ENCODE measurements around the gene RPL39L.

Gene RPL39L

GRCh38 chr3:187103251-187103650 lies 36.0 kb downstream of the RPL39L start:
- Histone ChIP-seq H3K27me3 (ENCODE audit: control insufficient read depth in 5 of 5, insufficient read depth in 4 of 5, low read length in 5 of 5) (no peaks in the 10 kb centered on the region), H3K36me3 (ENCODE audit: control insufficient read depth in 5 of 5, insufficient read depth in 5 of 5, low read length in 5 of 5) (no peaks in the 10 kb centered on the region), H3K9ac (ENCODE audit: low read length in 5 of 5) (no peak overlapping the region), H3K4me1 (ENCODE audit: control insufficient read depth in 5 of 5, insufficient read depth in 5 of 5, low read length in 5 of 5) (peaks cover 2 to 19% (median 16%) of the 10 kb centered on the region in 5 donors), H3K4me3 (ENCODE audit: low read depth in 1 of 5, low read length in 5 of 5) (no peak overlapping the region), H3K9me3 (ENCODE audit: control insufficient read depth in 5 of 5, low read length in 5 of 5) (no peaks in the 10 kb centered on the region), H3K27ac (ENCODE audit: low read depth, low read length) (no peak overlapping the region)

- Histone ChIP-seq H3K36me3 (ENCODE audit: control insufficient read depth in 5 of 5, insufficient read depth in 5 of 5, low read length in 5 of 5) (no peaks in the 10 kb centered on the region), H3K4me3 (ENCODE audit: low read depth in 1 of 5, low read length in 5 of 5) (peak overlapping the region; percentile 56 to 68 (median 60)), H3K9me3 (ENCODE audit: control insufficient read depth in 5 of 5, low read length in 5 of 5) (no peaks in the 10 kb centered on the region), H3K27me3 (ENCODE audit: control insufficient read depth in 5 of 5, insufficient read depth in 4 of 5, low read length in 5 of 5) (no peaks in the 10 kb centered on the region), H3K9ac (ENCODE audit: low read length in 5 of 5) (peak overlapping the region; percentile 21 to 63 (median 50)), H3K27ac (ENCODE audit: low read depth, low read length) (peak overlapping the region; percentile 44), H3K4me1 (ENCODE audit: control insufficient read depth in 5 of 5, insufficient read depth in 5 of 5, low read length in 5 of 5) (peaks cover 2 to 19% (median 16%) of the 10 kb centered on the region in 5 donors)
Observed at GRCh38 chr3:187102073-187102634, 37.1 kb downstream of the RPL39L start.

GRCh38 chr3:187101184-187102072 lies 37.9 kb downstream of the RPL39L start:
- Histone ChIP-seq H3K4me1 (ENCODE audit: control insufficient read depth in 5 of 5, insufficient read depth in 5 of 5, low read length in 5 of 5) (peaks cover 2 to 19% (median 16%) of the 10 kb centered on the region in 5 donors), H3K27ac (ENCODE audit: low read depth, low read length) (peak overlapping the region; percentile 44), H3K9ac (ENCODE audit: low read length in 5 of 5) (peak overlapping the region; percentile 21 to 63 (median 50)), H3K36me3 (ENCODE audit: control insufficient read depth in 5 of 5, insufficient read depth in 5 of 5, low read length in 5 of 5) (no peaks in the 10 kb centered on the region), H3K4me3 (ENCODE audit: low read depth in 1 of 5, low read length in 5 of 5) (peak overlapping the region; percentile 56 to 68 (median 60)), H3K27me3 (ENCODE audit: control insufficient read depth in 5 of 5, insufficient read depth in 4 of 5, low read length in 5 of 5) (no peaks in the 10 kb centered on the region), H3K9me3 (ENCODE audit: control insufficient read depth in 5 of 5, low read length in 5 of 5) (peaks cover 0 to 2% (median 0%) of the 10 kb centered on the region in 5 donors)

GRCh38 chr3:187098923-187099512 lies 40.3 kb downstream of the RPL39L start:
- Histone ChIP-seq H3K9ac (ENCODE audit: low read length in 5 of 5) (no peak overlapping the region), H3K27ac (ENCODE audit: low read depth, low read length) (no peak overlapping the region), H3K4me1 (ENCODE audit: control insufficient read depth in 5 of 5, insufficient read depth in 5 of 5, low read length in 5 of 5) (peaks cover 2 to 17% (median 15%) of the 10 kb centered on the region in 5 donors), H3K27me3 (ENCODE audit: control insufficient read depth in 5 of 5, insufficient read depth in 4 of 5, low read length in 5 of 5) (no peaks in the 10 kb centered on the region), H3K36me3 (ENCODE audit: control insufficient read depth in 5 of 5, insufficient read depth in 5 of 5, low read length in 5 of 5) (no peaks in the 10 kb centered on the region), H3K9me3 (ENCODE audit: control insufficient read depth in 5 of 5, low read length in 5 of 5) (peaks cover 0 to 2% (median 0%) of the 10 kb centered on the region in 5 donors), H3K4me3 (ENCODE audit: low read depth in 1 of 5, low read length in 5 of 5) (no peak overlapping the region)

GRCh38 chr3:187093320-187093719 lies 46.0 kb downstream of the RPL39L start:
- H3K27ac ChIP-seq (ENCODE audit: low read depth, low read length), result no peak overlapping the region
- no peak overlapping the region for H3K9ac ChIP-seq (ENCODE audit: low read length in 5 of 5)
- H3K4me1 ChIP-seq (ENCODE audit: control insufficient read depth in 5 of 5, insufficient read depth in 5 of 5, low read length in 5 of 5), result no peaks in the 10 kb centered on the region
- H3K9me3 ChIP-seq (ENCODE audit: control insufficient read depth in 5 of 5, low read length in 5 of 5), result peaks cover 0 to 13% (median 9%) of the 10 kb centered on the region in 5 donors
- no peak overlapping the region for H3K4me3 ChIP-seq (ENCODE audit: low read depth in 1 of 5, low read length in 5 of 5)
- no peaks in the 10 kb centered on the region for H3K27me3 ChIP-seq (ENCODE audit: control insufficient read depth in 5 of 5, insufficient read depth in 4 of 5, low read length in 5 of 5)
- no peaks in the 10 kb centered on the region for H3K36me3 ChIP-seq (ENCODE audit: control insufficient read depth in 5 of 5, insufficient read depth in 5 of 5, low read length in 5 of 5)

GRCh38 chr3:187088701-187089100 lies 50.6 kb downstream of the RPL39L start:
- no peaks in the 10 kb centered on the region for H3K36me3 ChIP-seq (ENCODE audit: control insufficient read depth in 5 of 5, insufficient read depth in 5 of 5, low read length in 5 of 5)
- H3K9me3 ChIP-seq (ENCODE audit: control insufficient read depth in 5 of 5, low read length in 5 of 5), result peaks cover 7 to 34% (median 13%) of the 10 kb centered on the region in 5 donors
- H3K4me1 ChIP-seq (ENCODE audit: control insufficient read depth in 5 of 5, insufficient read depth in 5 of 5, low read length in 5 of 5), result peaks cover 0 to 11% (median 0%) of the 10 kb centered on the region in 5 donors
- no peak overlapping the region for H3K27ac ChIP-seq (ENCODE audit: low read depth, low read length)
- no peaks in the 10 kb centered on the region for H3K27me3 ChIP-seq (ENCODE audit: control insufficient read depth in 5 of 5, insufficient read depth in 4 of 5, low read length in 5 of 5)
- H3K4me3 ChIP-seq (ENCODE audit: low read depth in 1 of 5, low read length in 5 of 5), result no peak overlapping the region
- no peak overlapping the region for H3K9ac ChIP-seq (ENCODE audit: low read length in 5 of 5)

GRCh38 chr3:187086831-187087230 lies 52.5 kb downstream of the RPL39L start:
- Histone ChIP-seq H3K4me3 (ENCODE audit: low read depth in 1 of 5, low read length in 5 of 5) (no peak overlapping the region), H3K36me3 (ENCODE audit: control insufficient read depth in 5 of 5, insufficient read depth in 5 of 5, low read length in 5 of 5) (no peaks in the 10 kb centered on the region), H3K4me1 (ENCODE audit: control insufficient read depth in 5 of 5, insufficient read depth in 5 of 5, low read length in 5 of 5) (peaks cover 0 to 11% (median 0%) of the 10 kb centered on the region in 5 donors), H3K9me3 (ENCODE audit: control insufficient read depth in 5 of 5, low read length in 5 of 5) (peaks cover 7 to 31% (median 13%) of the 10 kb centered on the region in 5 donors), H3K27me3 (ENCODE audit: control insufficient read depth in 5 of 5, insufficient read depth in 4 of 5, low read length in 5 of 5) (no peaks in the 10 kb centered on the region), H3K27ac (ENCODE audit: low read depth, low read length) (no peak overlapping the region), H3K9ac (ENCODE audit: low read length in 5 of 5) (no peak overlapping the region)

GRCh38 chr3:187085933-187086332 lies 53.4 kb downstream of the RPL39L start:
- Histone ChIP-seq H3K27me3 (ENCODE audit: control insufficient read depth in 5 of 5, insufficient read depth in 4 of 5, low read length in 5 of 5) (no peaks in the 10 kb centered on the region), H3K4me1 (ENCODE audit: control insufficient read depth in 5 of 5, insufficient read depth in 5 of 5, low read length in 5 of 5) (peaks cover 0 to 11% (median 0%) of the 10 kb centered on the region in 5 donors), H3K36me3 (ENCODE audit: control insufficient read depth in 5 of 5, insufficient read depth in 5 of 5, low read length in 5 of 5) (no peaks in the 10 kb centered on the region), H3K27ac (ENCODE audit: low read depth, low read length) (no peak overlapping the region), H3K9me3 (ENCODE audit: control insufficient read depth in 5 of 5, low read length in 5 of 5) (peaks cover 7 to 31% (median 13%) of the 10 kb centered on the region in 5 donors), H3K4me3 (ENCODE audit: low read depth in 1 of 5, low read length in 5 of 5) (no peak overlapping the region), H3K9ac (ENCODE audit: low read length in 5 of 5) (no peak overlapping the region)

- H3K4me3 ChIP-seq (ENCODE audit: low read depth in 1 of 5, low read length in 5 of 5), result no peak overlapping the region
- peaks cover 0 to 11% (median 0%) of the 10 kb centered on the region in 5 donors for H3K4me1 ChIP-seq (ENCODE audit: control insufficient read depth in 5 of 5, insufficient read depth in 5 of 5, low read length in 5 of 5)
- H3K27me3 ChIP-seq (ENCODE audit: control insufficient read depth in 5 of 5, insufficient read depth in 4 of 5, low read length in 5 of 5), result no peaks in the 10 kb centered on the region
- no peaks in the 10 kb centered on the region for H3K36me3 ChIP-seq (ENCODE audit: control insufficient read depth in 5 of 5, insufficient read depth in 5 of 5, low read length in 5 of 5)
- H3K9ac ChIP-seq (ENCODE audit: low read length in 5 of 5), result no peak overlapping the region
- H3K9me3 ChIP-seq (ENCODE audit: control insufficient read depth in 5 of 5, low read length in 5 of 5), result peaks cover 7 to 31% (median 13%) of the 10 kb centered on the region in 5 donors
- no peak overlapping the region for H3K27ac ChIP-seq (ENCODE audit: low read depth, low read length)
Observed at GRCh38 chr3:187085021-187085666, 54.2 kb downstream of the RPL39L start.

All from subcutaneous abdominal adipose tissue (tissue), 5 donors.